GM18951 (cell line): ENCODE measurements around the gene FMNL1.

Experiments used
- POLR2A ChIP-seq: IDR thresholded peaks from 4 replicates; pipeline ENCODE4 v1.6.1; 2011; ENCODE audit warnings: mild to moderate bottlenecking; ENCODE audit not compliant: insufficient read length, insufficient read depth; ENCODE audit errors: extremely low read depth
- in situ Hi-C: fragments of 300-500 bp; cut with MboI; formaldehyde crosslinking; loops from one replicate; pipeline ENCODE4 v1.12.0; 2022; ENCODE audit warnings: low sequenced_read_pairs, mixed read lengths, inconsistent platforms; ENCODE audit not compliant: unreplicated experiment

Gene FMNL1

DNA sequence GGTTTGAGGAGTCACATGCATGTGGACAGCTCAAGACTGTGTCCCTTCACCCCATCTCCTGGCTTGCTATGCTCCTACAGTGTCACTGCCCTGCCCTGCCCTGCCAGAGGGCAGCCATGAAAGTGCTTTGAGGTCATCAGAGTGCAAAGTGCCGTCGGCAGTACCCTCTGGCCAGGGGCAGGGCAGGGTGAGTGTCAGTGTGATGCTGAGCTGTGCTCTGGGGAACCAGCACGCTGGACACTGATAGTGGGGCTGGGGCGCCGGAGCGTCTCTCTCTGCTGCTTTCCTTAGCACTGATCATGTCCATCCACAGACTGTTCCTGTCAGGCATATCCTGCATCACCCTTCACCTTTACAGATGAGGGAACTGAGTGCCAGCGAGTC, 41.8 kb downstream of the FMNL1 start:
- in situ Hi-C loops = no loop called here
- peak; percentile 12 for TF ChIP-seq POLR2A

DNA sequence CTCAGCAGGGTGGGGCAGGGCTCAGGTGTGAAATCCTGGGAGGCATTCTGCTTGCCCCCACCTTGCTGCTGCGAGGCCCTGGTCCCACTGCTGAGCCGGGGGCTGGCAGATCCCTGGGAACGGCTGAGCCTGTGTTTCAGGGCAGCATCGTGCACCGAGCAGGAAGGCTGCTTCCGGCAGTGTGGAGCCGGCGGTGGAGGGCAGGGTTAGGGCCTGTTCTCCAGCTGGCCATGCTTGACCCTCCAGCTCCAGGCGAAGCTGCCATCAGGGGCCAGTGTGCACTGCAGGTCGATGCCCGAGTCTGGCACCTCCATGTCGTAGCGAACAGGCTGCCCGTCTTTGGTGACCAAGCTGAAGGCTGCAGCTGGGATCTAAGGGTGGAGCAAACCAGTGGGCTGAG, 42.7 kb downstream of the FMNL1 start:
- in situ Hi-C loops = no loop called here
- TF ChIP-seq POLR2A = no peak

- in situ Hi-C loops = no loop called here
- no peak for TF ChIP-seq POLR2A
These were observed 43.3 kb downstream of the FMNL1 start for GRCh38 chr17:45264988-45265387.

DNA sequence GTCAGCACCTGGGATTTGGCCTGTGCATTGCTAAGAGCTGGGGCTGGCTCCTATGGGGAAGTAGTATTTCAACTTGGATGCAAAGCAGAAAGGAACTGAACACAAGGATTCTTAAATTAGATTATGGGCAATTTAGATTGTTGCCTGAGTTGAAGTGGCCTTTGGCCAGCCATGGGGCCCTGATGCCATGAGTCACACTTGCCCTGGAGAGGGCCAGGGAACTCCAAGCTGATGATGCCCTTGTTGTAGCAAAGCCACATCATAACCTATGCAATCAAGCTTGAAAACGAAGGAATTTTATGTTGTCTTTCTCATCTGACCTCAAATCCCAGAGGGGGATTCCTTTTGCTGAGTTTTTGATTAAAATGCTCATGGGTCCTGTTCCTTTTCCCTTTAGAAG, 44.1 kb downstream of the FMNL1 start:
- in situ Hi-C loops = no loop called here
- no peak for TF ChIP-seq POLR2A

DNA sequence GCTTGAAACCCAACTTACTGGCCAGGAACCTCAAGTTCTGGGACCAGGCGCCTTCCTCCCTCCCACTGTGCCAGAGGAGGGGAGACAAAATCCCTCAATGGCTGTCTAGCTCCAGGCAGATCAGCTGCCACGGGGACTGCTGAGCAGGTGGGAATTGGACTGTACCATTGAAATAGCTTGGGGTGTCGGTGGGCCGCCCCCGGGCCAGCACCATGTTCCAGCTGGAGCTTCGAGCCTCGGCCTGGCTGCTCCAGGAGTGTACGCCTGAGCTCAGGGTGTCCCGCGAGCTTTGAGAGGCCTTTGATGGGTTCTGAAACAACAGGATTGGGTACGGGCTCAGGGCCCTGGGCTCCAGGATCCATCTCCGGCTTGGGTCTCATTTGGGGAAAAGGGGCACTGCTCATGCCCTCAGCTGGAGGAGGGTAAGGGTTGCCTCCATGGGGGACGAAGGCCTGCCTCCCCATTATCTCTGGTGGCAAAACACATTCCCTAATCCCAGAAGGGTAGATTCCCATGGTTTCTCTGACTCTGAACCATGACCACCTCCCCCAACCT, 44.8 kb downstream of the FMNL1 start:
- in situ Hi-C loops = no loop called here
- no peak for TF ChIP-seq POLR2A

GRCh38 chr17:45267436-45268055, 45.9 kb downstream of the FMNL1 start:
- in situ Hi-C loops = no loop called here
- TF ChIP-seq POLR2A = no peak

DNA sequence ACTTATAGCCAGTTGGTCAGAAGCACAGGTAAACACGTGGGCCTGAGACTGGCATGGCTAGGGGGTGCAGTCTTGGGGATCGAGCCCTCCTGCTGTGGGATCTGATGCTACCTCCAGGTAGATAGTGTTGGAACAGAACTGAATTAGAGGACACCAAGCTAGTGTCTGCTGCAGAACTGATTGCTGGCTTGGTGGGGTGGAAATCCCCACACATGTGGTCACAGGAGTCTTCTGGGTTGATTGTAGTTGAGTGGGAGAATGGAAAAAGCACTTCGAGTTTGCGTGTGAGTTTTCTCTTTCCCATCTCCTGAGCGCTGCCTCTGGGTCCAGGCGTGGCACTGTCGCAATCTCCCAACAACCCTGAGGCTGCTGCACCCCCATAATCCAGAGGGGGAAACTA, 48.2 kb downstream of the FMNL1 start:
- in situ Hi-C loops = no loop called here
- no peak for TF ChIP-seq POLR2A

DNA sequence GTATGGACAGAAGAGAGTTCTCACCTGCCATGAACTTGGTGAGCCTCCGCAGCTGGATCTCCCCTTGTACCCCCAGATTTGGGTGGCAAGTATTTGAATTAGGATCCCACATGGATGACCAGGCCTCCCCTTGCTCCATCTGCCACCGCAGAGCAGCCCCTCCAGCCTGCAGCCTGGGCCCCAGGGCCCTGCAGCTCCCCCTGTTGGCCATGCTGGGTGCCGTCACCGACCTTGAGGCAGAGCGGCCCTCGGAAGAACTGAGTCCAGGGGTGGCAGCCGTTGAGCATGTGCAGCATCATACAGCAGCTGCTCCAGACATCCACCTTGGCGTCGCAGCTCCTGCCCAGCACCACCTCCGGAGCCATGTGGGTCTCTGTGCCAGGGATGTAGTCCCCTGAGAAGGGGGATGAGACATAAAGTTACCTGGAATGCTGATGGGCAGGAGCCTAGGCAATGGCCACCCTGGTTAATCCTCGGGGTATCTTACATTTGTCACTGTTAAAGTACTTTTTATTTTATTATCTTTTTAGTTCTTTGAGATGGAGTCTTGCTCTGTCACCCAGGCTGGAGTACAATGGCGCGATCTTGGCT, 49.2 kb downstream of the FMNL1 start:
- no peak for TF ChIP-seq POLR2A
- in situ Hi-C loops = no loop called here

GRCh38 chr17:45271603-45272002, 49.9 kb downstream of the FMNL1 start:
- in situ Hi-C loops = no loop called here
- TF ChIP-seq POLR2A = no peak

- no peak for TF ChIP-seq POLR2A
- in situ Hi-C loops = no loop called here
These were observed 51.9 kb downstream of the FMNL1 start for GRCh38 chr17:45273551-45273957.

DNA sequence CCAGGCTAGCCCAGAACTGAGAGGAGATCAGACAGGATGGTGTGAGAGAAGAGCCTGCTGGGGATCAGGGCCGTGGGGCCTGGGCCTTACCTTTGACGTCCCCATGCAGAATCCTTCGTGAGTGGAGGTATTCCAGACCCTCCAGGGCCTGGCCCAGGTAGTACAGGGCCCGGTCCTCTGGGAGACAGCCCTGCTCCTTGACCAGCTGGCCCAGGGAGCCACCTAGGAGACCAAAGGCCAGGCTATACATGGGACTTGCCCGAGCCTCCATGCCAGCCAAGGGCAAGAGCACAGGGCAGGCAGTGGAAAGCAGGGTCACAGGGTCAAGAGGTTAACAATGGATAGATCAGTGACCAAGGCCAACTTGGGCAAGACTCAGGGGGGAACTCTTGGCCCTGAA, 52.3 kb downstream of the FMNL1 start:
- no peak for TF ChIP-seq POLR2A
- in situ Hi-C loops = no loop called here

GRCh38 chr17:45276031-45276430, 54.3 kb downstream of the FMNL1 start:
- TF ChIP-seq POLR2A = no peak
- in situ Hi-C loops = loop anchor here (5.0 kb wide), 1 partner anchor 111 kb away; no protein-coding TSS in a partner anchor

GRCh38 chr17:45277216-45277849, 55.6 kb downstream of the FMNL1 start:
- in situ Hi-C loops = loop anchor here (5.0 kb wide), 1 partner anchor 110 kb away; no protein-coding TSS in a partner anchor
- no peak for TF ChIP-seq POLR2A

GRCh38 chr17:45277992-45278391, 56.3 kb downstream of the FMNL1 start:
- TF ChIP-seq POLR2A = no peak
- in situ Hi-C loops = loop anchor here (5.0 kb wide), 1 partner anchor 109 kb away; no protein-coding TSS in a partner anchor
